Thyroid gland (tissue), 4 donors: ENCODE results near the gene WNT11.

Experiments used
- POLR2A ChIP-seq, 2 donors: fragments of 450-650 bp; IDR thresholded peaks; one replicate each; pipeline ENCODE4 v1.6.1; 2017; ENCODE audit warnings: antibody characterized with exemption in 2 of 2, mild to moderate bottlenecking in 2 of 2, moderate library complexity in 1 of 2
- TF ChIP-seq, protein P1 (sequence below), 6 experiments: fragments of 200-600 bp in 3 of 6; fragments of 450-650 bp in 3 of 6; sonication (generic) in 3 of 6; IDR thresholded peaks; one replicate each; pipeline ENCODE4 v1.5.1; 2016 to 2019; ENCODE audit warnings: antibody characterized with exemption in 6 of 6, mild to moderate bottlenecking in 2 of 6, inconsistent platforms in 1 of 6, moderate library complexity in 1 of 6

DNA sequence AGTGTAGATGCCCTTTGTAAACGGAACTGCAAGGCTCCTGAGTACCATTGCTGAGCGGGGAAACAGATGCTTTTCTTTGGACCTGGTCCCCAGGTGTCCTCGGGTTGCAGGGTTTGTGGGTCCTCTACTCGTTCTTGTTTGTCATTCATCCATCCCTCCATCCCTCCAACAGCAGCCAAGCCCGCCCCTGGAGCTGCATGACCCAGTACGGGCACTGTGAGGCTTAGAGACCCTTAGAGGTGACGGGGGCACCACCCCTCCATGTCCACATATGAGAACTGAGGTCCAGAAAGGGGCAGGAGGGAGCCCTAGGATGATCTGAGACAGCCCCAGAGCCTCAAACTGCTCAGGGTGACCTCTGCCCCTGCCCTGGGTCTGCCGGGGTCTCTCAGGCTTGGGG lies 45.4 kb downstream of the WNT11 start:
- no peak for TF ChIP-seq POLR2A (IDR thresholded peaks at IDR 0.05)
- TF ChIP-seq, protein P1, sequence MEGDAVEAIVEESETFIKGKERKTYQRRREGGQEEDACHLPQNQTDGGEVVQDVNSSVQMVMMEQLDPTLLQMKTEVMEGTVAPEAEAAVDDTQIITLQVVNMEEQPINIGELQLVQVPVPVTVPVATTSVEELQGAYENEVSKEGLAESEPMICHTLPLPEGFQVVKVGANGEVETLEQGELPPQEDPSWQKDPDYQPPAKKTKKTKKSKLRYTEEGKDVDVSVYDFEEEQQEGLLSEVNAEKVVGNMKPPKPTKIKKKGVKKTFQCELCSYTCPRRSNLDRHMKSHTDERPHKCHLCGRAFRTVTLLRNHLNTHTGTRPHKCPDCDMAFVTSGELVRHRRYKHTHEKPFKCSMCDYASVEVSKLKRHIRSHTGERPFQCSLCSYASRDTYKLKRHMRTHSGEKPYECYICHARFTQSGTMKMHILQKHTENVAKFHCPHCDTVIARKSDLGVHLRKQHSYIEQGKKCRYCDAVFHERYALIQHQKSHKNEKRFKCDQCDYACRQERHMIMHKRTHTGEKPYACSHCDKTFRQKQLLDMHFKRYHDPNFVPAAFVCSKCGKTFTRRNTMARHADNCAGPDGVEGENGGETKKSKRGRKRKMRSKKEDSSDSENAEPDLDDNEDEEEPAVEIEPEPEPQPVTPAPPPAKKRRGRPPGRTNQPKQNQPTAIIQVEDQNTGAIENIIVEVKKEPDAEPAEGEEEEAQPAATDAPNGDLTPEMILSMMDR (IDR thresholded peaks at IDR 0.05), result no peak
